Endometrium (tissue), 2 donors: ENCODE results near the gene RING1.

Source experiments
- FAIRE-seq: peaks from 2 replicates; lab custom pipeline; 2012; peaks lifted over from hg19 to GRCh38; lab: Jason Lieb, UNC
- donor health status: control.
- donor health status: control.

The RING1 gene

DNA sequence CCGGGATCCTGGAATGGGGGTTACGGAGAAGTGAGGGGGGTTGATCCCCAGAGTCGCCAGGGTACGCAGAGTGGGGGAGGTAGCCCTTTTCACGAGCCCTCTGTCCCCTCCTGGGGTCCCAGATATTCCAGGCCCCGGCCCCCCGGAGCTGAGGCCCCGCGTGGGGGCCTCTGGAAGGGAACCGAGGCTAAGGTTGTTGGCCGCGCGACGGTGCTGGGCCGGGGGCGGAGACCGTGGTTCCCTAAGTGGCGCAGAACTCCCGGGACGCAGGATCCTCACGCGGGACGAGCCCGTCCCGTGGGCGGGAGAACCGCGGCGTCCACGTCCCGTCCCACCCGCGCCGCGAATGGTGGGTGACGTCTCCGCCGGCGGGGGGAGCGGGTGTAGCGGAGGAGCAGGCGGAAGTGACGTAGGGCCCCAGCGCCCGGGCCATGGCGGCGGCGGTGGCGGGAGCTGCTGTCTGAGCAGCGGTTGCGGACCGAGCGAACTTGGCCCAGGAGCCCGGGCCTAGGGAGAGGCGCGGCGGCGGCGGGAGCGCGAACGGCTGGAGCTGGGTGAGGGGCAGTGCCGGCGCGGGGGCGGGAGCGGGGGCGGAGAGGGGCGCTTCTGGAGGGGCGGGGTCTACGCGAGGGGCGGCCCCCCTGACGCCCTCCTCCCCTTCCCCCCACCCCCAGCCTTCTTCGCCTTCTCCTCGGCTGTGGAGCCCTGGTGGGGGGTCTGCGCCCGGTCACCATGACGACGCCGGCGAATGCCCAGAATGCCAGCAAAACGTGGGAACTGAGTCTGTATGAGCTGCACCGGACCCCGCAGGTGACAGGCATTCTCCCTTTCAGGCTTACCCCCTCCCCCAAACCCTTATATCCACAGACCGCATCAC is at the start of gene RING1:
RING1 (plus strand) TSS at position 410 of the 877 bp plus-strand sequence; CDS start at position 733, 323 bp downstream.
- no peak for FAIRE-seq

DNA sequence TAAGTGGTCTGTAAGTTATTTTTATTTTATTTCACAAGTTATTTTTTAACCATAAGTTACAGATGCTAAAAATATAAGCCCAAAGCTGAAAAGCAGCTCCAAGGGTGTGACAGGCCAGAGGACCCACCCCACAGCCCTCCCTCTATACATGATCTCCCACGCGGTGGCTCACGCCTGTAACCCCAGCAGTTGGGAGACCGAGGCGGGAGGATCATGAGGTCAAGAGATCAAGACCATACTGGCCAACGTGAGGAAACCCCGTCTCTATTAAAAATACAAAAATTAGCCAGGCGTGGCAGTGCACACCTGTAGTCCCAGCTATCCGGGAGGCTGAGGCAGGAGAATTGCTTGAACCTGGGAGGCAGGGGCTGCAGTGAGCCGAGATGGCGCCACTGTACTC is 48.2 kb upstream of the RING1 start:
- FAIRE-seq = no peak

DNA sequence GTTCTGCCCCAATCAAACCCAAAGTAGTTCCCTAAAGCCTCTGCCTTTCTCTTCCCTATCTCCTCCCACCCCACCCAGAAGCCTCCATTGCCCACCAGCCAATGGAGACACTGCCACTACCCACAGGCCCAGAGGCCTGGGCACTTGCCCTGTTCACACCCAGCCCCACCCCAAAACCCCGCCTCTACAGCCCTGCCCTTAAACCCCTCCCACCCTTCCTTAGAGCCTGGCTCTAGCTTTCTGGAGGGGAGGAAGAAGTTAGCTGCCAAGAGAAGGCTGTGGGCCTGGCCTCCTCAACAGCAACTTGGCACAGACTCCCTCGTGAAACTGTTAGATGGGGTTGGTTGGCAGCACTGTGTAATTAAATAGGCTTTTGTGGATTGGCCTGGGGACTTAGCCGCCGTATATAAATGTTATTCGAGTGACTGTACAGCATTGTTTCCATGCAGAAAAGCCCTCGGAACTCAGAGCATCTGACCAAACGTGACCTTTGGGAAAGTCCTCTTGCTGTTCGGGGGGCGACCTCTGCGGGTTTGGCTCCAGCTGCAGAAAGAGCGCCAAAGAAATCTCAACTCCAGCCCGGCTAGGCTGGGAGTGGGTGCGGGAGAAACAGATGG is 47.5 kb upstream of the RING1 start:
- FAIRE-seq = no peak

DNA sequence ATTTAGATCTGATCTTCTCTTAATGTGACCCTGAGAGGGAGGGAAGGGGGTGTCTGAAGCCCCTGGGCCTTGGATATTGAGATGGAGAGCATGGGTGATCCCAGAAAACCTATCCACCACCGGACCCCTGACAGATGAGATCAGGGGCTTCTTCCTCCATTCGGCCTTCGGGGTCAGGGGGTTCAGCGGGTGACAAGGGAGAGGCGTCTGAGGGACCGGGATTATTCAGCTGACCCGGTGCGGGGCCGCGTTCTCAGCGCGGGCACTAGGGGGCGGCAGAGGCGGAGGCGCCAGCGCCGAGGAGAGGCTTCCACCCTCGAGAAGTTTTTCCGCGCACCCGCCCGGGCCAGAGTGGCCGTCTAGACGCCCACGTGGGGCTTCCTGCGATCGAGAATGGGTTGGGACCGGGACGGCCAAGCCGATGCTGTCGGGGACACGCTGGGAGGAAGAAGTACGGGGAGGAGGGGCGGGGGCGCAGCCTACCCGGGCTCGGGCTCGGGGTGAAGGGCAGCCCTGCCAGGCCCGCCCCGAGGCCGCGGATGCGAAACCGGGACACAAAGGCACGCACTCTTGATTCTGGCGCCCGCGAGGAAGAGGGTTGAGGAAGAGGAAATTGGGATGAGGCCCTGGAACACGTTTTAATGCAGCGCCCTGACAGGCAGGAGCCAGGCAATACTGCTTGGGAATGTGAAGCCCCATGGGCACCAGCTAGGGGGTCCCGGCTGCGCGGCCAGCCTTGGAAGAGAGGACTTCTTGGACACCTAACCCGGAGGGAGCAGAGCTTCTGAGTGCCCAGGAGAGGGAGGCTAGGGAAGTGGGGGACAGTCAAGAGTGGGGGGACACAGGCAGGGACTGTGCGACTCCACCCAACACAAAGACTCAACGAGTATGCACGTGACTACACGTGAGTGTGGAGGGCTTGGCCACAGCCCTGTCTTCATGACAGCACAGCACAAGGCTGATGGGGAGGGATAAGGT is 46.7 kb upstream of the RING1 start:
- no peak for FAIRE-seq

DNA sequence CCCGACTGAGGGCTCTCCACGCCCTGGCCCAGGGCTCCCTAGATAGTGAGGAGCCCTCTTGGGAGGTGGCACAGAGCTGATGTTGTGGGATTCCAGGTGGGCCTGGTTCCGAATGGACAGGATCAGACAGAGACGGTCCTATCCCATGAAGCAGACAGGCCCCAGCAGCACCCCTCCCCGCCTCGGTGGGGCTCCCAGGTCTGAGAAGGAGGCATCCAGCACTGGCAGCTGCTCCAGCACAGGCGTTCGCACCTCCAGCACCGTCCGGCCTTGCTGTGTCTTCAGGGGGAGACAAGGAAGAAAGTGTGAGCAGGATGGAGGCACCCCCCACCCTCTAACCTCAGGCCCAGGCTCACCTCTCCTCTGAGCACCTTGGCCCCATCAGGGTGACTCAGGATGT is 44.8 kb upstream of the RING1 start:
- no peak for FAIRE-seq

DNA sequence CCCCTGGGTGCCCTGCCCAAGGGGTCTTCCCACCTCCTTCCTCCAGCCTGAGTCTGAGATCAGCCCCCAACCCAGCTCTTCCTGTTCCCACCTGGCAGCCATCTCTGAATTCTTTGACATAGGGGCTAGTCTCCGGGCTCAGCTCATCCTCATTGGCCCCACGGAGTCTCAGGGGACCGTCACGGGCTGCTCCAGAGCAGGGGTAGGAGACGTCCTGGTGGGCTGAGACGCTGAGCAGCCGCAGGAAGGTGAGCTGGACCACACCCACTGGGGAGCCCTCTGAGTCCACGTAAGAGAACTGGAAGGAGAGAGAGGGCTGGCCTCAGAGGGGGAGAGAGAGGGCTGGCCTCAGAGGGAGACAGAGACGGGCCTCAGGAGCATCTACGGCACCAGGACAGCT is 44.1 kb upstream of the RING1 start:
- no peak for FAIRE-seq

DNA sequence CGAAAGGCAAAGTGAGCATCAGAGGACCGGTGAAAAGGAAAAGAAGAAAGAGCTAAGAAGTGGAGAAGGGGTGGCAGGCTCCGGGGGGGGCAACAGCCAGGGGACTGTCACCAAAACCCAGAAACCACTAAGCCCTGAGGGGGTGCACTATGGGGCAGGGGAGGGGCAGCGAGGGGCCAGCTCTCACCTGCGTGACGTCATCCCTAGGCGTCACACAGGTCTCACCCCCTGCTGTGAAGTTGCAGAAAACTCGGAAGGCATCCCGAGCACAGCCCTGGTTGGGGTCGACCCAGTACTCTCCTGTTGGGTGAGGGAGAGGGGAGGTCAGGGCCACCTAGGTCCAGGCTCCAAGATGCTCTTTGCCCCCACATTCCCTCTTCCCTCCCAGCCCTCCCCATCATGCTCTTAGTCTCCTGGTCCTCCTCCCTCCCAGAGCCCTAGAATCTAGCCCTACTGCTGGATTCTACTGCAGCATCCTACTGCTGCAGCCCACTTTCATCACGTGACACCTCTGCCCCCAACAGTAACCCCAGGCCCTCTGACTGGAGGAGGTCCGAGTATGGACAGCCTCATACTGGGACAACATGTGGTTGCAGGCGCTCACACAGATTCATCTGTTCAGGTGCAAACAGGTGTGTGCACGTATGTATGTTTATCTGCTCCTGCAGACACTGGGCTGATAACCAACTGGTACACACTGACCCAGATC is 43.5 kb upstream of the RING1 start:
- no peak for FAIRE-seq

DNA sequence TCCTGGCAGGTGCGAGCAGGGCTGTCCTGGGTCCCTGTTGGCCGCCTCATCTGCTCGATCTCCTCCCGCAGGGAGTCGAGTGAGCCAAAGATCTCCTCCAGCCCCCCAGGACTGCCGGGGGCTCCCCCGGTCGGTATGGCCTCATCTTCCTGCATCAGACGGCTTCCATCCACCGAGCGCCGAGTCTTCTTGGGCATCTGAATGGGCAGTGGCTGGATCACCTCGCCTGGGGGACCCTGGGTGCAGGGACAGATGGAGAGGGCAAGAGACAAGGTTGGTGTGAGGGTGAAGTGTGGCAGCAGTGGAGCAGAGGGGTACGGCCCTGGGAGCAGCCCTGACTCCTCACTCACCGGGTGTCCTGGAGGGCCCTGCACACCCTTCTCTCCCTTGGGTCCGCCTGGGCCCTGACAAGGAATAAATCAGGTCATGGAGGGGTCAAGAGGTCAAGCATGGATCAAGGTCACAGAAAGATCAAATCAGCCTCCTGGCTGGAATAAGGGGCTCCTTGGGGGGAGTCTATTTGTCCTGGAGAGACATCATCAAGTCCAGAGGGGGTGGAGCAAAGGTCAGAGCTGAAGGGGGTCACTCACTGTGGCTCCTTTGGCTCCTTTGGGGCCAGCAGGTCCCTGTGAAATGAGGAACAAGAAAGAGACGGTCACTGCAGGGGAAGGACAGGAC is 42.6 kb upstream of the RING1 start:
- FAIRE-seq = no peak

DNA sequence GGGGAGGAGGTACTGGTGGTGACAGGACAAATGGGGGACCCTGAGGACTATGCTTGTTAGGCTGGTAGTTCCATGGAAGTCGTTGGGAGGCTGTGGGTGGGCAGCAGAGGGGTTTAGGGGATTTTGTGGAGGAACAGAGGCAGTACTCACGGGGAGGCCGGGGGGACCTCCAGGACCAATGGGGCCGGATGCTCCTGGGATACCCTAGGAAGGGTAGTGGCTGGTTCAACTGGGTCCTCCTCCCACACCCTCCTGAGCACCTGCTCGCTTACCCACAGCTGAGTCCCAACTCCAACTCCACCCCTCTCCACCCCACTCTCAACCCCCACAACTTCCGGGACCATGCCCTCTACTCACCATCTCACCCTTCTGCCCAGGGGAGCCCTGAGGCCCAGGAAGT is 41.9 kb upstream of the RING1 start:
- no peak for FAIRE-seq

DNA sequence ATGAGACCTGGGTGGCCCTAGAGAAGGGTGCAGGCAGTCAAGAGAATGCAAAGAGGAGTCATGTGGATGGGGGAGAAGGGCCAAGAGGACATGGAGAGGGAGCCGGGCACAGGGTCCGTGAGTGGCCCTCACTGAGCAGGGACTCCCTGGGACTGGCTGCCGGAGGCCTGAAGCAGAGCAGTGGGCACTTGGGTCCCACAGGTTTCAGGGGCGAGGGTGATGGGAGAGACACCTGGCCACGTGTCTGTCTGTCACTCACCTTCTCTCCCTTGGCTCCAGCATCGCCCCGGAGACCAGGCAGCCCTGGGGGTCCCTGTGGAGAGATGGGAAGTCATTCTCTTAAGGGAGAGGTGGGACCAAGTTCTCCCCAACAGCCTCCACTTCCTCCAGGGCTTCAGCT is 41.5 kb upstream of the RING1 start:
- no peak for FAIRE-seq

DNA sequence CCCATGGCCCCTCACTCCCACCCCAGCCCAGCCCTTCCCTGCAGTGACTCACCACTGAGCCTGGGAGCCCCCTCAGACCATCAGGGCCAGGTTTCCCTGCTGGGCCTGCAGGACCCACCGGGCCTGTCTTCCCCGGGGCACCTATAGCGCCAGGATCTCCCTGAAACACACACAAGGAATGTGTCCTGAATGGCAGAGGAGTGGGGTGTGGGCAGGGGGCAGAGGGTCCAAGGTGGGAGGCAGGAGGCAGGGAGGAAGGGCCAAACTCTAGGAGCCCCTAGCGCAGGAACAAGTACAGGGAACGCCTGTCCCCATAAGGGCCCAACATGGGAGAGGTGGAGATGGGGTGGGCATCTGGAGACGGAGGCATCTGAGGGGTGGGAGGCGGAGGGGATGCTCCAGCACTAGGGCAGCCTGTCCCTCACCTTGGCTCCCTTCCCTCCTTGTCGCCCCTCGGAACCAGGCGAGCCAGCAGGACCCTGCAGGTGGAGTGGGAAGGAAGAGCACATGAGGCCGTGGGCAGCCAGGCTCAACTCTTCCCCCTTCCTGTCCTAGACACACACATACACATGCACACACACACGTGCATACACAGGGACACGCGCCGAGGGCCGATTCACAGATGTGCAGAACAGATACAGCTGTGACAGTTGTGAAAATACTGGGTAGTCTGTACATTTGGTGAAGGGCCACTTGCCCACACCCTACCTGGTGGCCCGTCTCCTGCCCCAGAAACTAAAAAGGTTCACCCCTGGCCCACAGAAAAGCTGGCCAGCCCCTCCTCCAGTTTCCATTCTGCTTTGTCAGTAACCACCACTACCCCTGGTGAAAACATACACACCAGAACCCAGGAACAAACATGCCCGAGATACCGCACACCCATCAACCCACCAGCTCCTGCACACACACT is 40.7 kb upstream of the RING1 start:
- FAIRE-seq = no peak

DNA sequence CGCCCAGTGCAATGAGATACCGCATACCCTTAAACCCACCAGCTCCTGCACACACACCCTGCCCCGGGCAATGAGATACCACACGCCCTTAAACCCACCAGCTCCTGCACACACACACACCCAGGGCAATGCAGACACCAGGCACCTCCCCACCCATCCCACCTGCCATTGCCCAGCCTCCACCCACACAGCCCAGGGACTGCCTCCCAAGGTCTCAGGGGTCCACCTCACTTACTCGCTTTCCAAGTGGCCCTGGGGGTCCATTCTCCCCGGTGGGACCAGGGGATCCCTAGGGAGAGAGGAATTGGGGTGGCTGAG is 40.1 kb upstream of the RING1 start:
- FAIRE-seq = no peak

DNA sequence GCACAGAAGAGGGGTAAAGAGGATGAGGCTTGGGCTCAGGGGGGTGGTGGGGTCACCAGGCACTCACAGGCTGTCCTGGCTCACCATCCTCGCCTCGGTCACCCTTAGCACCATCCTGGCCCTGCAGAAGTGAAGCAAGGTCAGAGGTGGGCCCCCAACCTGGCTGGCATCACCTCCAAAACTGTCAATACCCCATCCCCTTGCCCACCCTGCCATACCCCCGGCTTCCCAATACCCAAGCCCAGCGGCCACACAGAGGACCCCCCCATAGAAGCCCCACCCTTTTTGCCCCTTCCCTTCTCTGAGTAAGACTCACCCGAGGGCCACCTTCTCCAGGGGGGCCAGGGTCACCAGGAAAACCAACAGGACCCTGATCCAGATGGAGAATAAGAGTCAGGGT is 39.7 kb upstream of the RING1 start:
- no peak for FAIRE-seq

DNA sequence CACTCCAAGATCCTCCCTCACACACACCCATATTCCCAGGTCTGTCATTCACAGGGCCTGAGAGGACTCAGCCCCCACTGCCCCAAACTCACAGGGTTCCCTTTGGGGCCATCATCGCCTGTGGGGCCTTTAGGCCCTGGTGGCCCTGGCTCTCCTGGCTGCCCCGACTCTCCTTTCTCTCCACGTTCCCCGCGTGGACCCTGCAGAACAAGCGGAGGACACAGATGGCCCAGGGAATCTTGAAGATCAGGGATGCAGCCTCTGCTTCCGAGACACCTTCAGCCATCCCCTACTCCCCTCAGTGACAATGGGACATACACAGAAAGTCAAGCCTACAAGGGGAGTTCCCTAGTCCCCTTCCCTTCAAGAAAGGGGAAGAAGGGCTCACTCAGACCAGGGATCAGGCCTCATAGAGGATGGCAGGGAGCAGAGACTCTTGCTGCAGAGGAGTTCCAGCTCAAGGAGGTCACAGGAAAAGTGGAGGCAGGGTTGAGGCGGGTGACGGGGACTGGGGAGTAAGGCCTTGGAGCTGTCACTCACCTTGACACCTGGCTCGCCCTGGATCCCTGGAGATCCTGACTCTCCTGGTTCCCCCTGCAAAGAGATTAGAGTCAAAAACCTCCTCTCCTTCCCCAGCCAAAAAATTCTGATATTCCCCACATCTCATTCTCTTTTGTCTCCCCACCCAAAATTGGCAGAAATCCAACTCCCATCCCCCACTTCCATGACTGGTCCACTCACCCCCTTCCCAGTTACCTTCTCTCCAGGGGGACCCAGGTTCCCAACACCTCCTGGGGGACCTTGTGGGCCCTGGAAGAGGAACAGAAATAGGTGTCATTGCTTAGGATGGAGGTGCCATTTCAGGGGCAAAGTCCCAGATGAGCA is 38.8 kb upstream of the RING1 start:
- no peak for FAIRE-seq

DNA sequence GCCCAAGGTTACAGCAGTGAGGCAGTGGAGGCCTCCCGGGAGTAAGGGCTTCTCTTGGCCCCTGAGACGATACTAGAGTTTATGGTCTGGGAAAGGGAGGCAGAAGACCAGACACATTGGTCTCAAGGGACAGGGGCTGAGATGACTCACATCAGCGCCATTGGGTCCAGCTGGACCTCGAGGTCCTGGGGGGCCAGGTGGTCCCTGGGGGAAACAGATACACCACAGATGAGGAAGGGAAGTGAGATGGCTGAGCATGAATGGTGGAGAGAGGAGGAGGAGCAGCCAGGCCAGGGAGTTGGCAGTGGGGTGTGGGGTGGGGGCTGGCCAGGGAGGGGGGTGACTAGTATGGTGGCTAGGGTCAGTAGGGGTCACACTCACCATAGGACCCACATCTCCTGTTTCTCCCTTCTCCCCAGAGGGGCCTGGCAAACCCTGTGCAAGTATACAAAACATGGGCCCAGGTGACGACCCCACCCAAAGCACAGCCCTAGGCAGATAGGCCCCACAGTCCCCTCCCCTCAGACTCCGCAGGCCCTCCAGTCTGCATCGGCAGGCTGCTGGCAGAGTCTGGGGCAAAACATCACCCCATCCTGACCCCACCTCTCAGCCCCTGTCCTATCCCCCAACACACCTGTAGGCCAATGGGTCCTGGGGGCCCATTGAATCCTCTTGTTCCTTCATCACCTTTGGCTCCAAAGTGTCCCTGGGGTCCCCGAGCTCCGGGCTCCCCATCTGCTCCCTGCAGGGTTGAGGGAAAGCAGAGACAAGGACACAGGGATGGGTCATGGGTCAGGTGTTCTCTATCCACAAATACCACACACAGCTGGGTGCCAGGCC is 37.9 kb upstream of the RING1 start:
- FAIRE-seq = no peak

DNA sequence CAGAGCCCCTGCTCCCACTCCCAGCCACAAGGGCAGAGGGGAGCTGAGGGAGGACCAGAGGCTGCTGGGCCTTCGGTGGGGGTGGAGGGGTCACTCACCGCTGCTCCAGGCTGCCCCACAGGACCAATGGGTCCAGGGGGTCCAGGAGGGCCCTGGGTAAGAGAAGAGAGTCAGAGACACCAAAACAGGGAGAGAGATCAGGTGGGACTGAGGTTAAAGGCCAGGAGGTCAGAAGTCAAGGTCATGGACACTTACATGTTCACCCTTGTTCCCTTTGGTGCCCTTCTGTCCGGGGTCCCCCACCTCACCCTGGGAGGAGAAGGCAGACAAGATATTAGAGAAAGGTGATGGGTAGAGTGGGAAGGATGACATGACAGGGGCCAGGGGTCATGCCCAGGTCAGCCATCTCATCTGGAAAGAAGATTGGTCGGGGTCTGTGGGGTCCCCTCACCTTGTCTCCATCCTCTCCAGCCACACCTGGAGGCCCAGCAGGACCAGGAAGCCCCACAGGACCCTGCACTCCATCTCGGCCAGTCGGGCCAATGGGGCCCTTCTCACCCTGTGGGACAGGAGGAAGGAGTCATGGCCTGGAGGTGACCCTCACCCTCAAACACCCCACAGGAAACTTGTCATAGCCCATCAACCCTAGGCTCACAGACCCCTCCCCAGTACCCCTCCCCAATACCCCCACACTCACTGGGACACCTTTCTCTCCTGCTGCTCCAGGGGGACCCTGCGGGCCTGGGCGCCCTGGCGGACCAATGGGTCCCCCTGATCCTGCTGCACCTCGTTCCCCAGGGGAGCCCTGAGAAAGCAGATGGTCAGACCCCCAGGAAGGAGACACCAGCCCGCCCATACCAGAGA is 37.1 kb upstream of the RING1 start:
- no peak for FAIRE-seq

DNA sequence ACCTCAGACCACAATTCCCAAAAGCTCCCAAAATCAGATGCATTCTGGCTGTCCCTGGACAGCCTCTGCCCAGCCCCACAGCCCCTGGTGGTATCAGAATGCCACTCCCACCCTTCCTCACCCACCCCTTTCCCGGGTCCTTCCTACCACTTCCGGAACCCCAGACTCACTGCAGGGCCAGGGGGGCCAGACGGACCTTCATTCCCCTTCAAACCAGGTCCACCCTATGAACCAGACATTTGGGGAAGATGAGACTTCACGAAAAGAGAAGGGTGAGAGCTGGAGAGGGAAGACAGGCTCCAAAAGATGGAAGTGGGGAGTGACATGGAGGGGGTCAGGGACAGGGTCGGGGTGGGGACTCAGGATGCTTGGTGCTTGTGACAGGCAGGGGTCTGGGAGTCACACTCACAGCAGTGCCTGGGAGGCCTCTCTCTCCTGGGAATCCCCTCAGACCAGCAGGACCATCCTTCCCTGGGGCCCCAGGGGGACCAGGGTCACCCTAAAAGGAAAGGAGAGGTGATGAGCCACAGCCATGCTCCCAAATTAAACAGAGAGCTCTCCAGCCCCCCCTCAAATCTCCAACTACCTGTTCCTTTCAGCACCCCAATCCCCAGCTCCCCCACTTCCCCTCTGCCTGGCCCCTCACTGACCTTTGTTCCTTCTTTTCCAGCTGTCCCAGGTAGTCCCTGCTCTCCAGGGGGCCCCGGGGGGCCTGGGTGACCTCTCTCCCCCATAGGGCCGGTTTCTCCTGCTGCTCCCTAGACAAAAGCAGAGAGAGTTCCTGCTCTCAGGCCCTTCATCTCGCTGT is 36.2 kb upstream of the RING1 start:
- no peak for FAIRE-seq
